Measurements from ENCODE around the gene RNF113A.
"Not testable (repeated sequence)": the region's sequence is repeated elsewhere in the genome, so short reads cannot be mapped to it uniquely, and the experiment has no call there.

The RNF113A gene

DNA sequence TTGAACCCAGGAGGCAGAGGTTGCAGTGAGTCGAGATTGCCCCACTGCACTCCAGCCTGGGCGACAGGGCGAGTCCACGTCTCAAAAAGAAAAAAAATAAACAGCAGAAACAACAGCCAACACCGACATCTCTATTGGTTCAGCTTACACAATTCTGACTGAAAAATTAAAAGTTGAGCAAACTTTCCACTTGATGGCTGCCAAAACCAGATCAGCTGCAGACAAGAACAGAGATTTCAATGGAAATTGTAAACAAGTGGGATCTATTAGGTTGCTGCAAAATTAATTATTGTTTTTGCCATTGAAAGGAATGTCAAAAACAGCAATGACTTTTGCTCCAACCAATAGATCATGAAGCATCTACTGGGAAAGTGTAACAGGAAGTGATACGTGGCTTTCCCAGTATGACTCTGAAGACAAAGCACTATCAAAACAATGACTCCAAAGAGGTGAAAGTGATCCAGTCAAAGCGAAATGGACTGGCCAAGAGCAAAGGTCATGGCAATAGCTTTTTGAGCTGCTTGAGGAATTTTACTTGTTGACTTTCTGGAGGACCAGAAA, 45.1 kb downstream of the RNF113A start:
- Histone ChIP-seq H3K27me3 (no peaks in the 10 kb centered on the region), H3K4me3 (no peak overlapping the region), H3K4me1 (no peaks in the 10 kb centered on the region), H3K36me3 (peaks cover 0 to 22% (median 7%) of the 10 kb centered on the region in 3 donors), H3K27ac (no peak overlapping the region), H3K9me3 (no peaks in the 10 kb centered on the region)
- TF ChIP-seq, protein P1, sequence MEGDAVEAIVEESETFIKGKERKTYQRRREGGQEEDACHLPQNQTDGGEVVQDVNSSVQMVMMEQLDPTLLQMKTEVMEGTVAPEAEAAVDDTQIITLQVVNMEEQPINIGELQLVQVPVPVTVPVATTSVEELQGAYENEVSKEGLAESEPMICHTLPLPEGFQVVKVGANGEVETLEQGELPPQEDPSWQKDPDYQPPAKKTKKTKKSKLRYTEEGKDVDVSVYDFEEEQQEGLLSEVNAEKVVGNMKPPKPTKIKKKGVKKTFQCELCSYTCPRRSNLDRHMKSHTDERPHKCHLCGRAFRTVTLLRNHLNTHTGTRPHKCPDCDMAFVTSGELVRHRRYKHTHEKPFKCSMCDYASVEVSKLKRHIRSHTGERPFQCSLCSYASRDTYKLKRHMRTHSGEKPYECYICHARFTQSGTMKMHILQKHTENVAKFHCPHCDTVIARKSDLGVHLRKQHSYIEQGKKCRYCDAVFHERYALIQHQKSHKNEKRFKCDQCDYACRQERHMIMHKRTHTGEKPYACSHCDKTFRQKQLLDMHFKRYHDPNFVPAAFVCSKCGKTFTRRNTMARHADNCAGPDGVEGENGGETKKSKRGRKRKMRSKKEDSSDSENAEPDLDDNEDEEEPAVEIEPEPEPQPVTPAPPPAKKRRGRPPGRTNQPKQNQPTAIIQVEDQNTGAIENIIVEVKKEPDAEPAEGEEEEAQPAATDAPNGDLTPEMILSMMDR (IDR thresholded peaks at IDR 0.05), result no peak
- intact Hi-C loops (cut with DNase I; ENCODE audit: low total_unique reads), result no loop called here
- DNase-seq, result no peak

DNA sequence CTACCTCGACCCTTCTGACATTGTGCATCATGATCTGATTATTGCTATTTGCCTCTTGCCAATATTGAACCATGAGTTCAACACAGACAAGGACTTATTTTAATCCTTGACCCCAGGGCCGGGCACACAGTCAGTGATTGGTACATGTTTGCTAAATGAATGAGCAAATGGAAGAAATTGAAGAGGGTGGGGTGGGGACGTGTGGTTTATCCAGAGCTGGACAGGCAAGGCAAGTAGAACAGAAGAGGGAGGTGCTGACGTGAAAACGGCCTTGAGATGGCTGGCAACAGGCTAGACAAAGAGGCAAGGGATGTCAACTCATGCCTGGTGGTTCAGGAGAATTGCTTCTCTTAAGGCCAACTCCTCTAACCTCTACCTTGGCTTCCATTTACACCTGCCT, 47.3 kb downstream of the RNF113A start:
- H3K4me1 ChIP-seq; H3K4me3 ChIP-seq; H3K36me3 ChIP-seq; H3K27ac ChIP-seq; H3K9me3 ChIP-seq; DNase-seq; intact Hi-C loops (cut with DNase I; ENCODE audit: low total_unique reads); H3K27me3 ChIP-seq: not testable (repeated sequence)

DNA sequence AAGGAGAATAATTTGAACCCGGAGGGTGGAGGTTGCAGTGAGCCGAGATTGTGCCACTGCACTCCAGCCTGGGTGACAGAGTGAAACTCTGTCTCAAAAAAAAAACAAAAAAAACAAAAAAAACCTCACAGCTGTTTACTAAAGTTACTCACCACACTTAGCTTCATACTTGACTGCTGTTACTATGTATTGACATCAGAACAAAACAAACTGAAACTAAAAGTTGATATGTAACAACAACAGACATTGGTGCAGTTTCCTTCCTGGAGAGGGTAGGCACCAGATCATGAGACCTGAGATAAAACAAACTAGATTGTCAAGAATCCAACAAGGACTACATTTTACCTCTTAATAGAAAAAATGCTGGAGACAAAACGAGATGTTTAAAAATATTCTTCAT, 49.8 kb downstream of the RNF113A start:
- DNase-seq; H3K27me3 ChIP-seq; H3K4me3 ChIP-seq; H3K9me3 ChIP-seq; intact Hi-C loops (cut with DNase I; ENCODE audit: low total_unique reads); H3K36me3 ChIP-seq; H3K4me1 ChIP-seq; H3K27ac ChIP-seq: not testable (repeated sequence)
